Measurements from ENCODE around the gene SCP2.

The SCP2 gene

GRCh38 chr1:53083636-53084588 lies 156.8 kb downstream of the SCP2 start:
- no peak for ATAC-seq
- TF ChIP-seq, protein P1, sequence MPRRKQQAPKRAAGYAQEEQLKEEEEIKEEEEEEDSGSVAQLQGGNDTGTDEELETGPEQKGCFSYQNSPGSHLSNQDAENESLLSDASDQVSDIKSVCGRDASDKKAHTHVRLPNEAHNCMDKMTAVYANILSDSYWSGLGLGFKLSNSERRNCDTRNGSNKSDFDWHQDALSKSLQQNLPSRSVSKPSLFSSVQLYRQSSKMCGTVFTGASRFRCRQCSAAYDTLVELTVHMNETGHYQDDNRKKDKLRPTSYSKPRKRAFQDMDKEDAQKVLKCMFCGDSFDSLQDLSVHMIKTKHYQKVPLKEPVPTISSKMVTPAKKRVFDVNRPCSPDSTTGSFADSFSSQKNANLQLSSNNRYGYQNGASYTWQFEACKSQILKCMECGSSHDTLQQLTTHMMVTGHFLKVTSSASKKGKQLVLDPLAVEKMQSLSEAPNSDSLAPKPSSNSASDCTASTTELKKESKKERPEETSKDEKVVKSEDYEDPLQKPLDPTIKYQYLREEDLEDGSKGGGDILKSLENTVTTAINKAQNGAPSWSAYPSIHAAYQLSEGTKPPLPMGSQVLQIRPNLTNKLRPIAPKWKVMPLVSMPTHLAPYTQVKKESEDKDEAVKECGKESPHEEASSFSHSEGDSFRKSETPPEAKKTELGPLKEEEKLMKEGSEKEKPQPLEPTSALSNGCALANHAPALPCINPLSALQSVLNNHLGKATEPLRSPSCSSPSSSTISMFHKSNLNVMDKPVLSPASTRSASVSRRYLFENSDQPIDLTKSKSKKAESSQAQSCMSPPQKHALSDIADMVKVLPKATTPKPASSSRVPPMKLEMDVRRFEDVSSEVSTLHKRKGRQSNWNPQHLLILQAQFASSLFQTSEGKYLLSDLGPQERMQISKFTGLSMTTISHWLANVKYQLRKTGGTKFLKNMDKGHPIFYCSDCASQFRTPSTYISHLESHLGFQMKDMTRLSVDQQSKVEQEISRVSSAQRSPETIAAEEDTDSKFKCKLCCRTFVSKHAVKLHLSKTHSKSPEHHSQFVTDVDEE (CRISPR knock-in tag; IDR thresholded peaks at IDR 0.05) = no peak
- no peak for TF ChIP-seq ZC3H10 (CRISPR knock-in tag; IDR thresholded peaks at IDR 0.05)
- no peak for TF ChIP-seq PPARA (CRISPR knock-in tag; IDR thresholded peaks at IDR 0.05; ENCODE audit: borderline replicate concordance)
- TF ChIP-seq RARB (CRISPR knock-in tag; IDR thresholded peaks at IDR 0.05) = no peak
- no peak for TF ChIP-seq ZFP30 (CRISPR knock-in tag; IDR thresholded peaks at IDR 0.05)
- no peak for TF ChIP-seq ZNF565 (CRISPR knock-in tag; conservative IDR thresholded peaks at IDR 0.05; ENCODE audit: low read depth)
- TF ChIP-seq CSDC2 (CRISPR knock-in tag; IDR thresholded peaks at IDR 0.05) = no peak
- no peak for TF ChIP-seq CREB5 (CRISPR knock-in tag; IDR thresholded peaks at IDR 0.05; ENCODE audit: low read depth)
- TF ChIP-seq ZNF70 (CRISPR knock-in tag; IDR thresholded peaks at IDR 0.05) = no peak
- TF ChIP-seq, protein P2, sequence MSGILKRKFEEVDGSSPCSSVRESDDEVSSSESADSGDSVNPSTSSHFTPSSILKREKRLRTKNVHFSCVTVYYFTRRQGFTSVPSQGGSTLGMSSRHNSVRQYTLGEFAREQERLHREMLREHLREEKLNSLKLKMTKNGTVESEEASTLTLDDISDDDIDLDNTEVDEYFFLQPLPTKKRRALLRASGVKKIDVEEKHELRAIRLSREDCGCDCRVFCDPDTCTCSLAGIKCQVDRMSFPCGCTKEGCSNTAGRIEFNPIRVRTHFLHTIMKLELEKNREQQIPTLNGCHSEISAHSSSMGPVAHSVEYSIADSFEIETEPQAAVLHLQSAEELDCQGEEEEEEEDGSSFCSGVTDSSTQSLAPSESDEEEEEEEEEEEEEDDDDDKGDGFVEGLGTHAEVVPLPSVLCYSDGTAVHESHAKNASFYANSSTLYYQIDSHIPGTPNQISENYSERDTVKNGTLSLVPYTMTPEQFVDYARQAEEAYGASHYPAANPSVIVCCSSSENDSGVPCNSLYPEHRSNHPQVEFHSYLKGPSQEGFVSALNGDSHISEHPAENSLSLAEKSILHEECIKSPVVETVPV (CRISPR knock-in tag; IDR thresholded peaks at IDR 0.05) = no peak
- no peak for TF ChIP-seq ESRRG (CRISPR knock-in tag; IDR thresholded peaks at IDR 0.05)

DNA sequence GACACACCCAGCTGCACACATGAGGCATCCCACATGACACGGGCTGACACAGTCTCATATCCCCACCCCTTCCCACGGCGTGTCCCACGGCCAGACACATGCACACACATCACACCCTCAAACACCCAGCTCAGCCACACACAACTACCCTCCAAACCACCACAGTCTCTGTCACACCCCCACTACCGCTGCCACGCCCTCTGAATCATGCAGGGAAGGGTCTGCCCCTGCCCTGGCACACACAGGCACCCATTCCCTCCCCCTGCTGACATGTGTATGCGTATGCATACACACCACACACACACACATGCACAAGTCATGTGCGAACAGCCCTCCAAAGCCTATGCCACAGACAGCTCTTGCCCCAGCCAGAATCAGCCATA lies 157.5 kb downstream of the SCP2 start:
- no peak for ATAC-seq

GRCh38 chr1:53085405-53085804 lies 158.3 kb downstream of the SCP2 start:
- no peak for ATAC-seq
- TF ChIP-seq TCF4 (CRISPR knock-in tag; IDR thresholded peaks at IDR 0.05; ENCODE audit: borderline replicate concordance) = no peak
- no peak for TF ChIP-seq SNAI2 (CRISPR knock-in tag; IDR thresholded peaks at IDR 0.05)
- TF ChIP-seq ESRRG (CRISPR knock-in tag; IDR thresholded peaks at IDR 0.05) = no peak
- TF ChIP-seq CREB5 (CRISPR knock-in tag; IDR thresholded peaks at IDR 0.05; ENCODE audit: low read depth) = no peak
- TF ChIP-seq ZNF565 (CRISPR knock-in tag; conservative IDR thresholded peaks at IDR 0.05; ENCODE audit: low read depth) = no peak
- no peak for TF ChIP-seq PPARA (CRISPR knock-in tag; IDR thresholded peaks at IDR 0.05; ENCODE audit: borderline replicate concordance)
- no peak for TF ChIP-seq ZFP3 (CRISPR knock-in tag; IDR thresholded peaks at IDR 0.05)
- TF ChIP-seq, protein P1 (CRISPR knock-in tag; IDR thresholded peaks at IDR 0.05) = no peak
- no peak for TF ChIP-seq CSDC2 (CRISPR knock-in tag; IDR thresholded peaks at IDR 0.05)
- TF ChIP-seq ISL1 (CRISPR knock-in tag; IDR thresholded peaks at IDR 0.05) = no peak
- TF ChIP-seq ZNF70 (CRISPR knock-in tag; IDR thresholded peaks at IDR 0.05) = no peak
- TF ChIP-seq ZNF8 (CRISPR knock-in tag; IDR thresholded peaks at IDR 0.05) = no peak
- TF ChIP-seq OSR1 (CRISPR knock-in tag; IDR thresholded peaks at IDR 0.05) = no peak
- TF ChIP-seq, protein P3, sequence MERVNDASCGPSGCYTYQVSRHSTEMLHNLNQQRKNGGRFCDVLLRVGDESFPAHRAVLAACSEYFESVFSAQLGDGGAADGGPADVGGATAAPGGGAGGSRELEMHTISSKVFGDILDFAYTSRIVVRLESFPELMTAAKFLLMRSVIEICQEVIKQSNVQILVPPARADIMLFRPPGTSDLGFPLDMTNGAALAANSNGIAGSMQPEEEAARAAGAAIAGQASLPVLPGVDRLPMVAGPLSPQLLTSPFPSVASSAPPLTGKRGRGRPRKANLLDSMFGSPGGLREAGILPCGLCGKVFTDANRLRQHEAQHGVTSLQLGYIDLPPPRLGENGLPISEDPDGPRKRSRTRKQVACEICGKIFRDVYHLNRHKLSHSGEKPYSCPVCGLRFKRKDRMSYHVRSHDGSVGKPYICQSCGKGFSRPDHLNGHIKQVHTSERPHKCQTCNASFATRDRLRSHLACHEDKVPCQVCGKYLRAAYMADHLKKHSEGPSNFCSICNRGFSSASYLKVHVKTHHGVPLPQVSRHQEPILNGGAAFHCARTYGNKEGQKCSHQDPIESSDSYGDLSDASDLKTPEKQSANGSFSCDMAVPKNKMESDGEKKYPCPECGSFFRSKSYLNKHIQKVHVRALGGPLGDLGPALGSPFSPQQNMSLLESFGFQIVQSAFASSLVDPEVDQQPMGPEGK (CRISPR knock-in tag; IDR thresholded peaks at IDR 0.05; ENCODE audit: borderline replicate concordance) = no peak
- TF ChIP-seq ZC3H10 (CRISPR knock-in tag; IDR thresholded peaks at IDR 0.05) = no peak
- TF ChIP-seq ZFP30 (CRISPR knock-in tag; IDR thresholded peaks at IDR 0.05) = no peak
- TF ChIP-seq RARB (CRISPR knock-in tag; IDR thresholded peaks at IDR 0.05) = no peak
- no peak for TF ChIP-seq BACH2 (CRISPR knock-in tag; IDR thresholded peaks at IDR 0.05; ENCODE audit: borderline replicate concordance)
- TF ChIP-seq GLIS3 (CRISPR knock-in tag; IDR thresholded peaks at IDR 0.05) = no peak

More for the DNA sequence above, 157.5 kb downstream of the SCP2 start:
- TF ChIP-seq CREB5 (CRISPR knock-in tag; IDR thresholded peaks at IDR 0.05; ENCODE audit: low read depth) = no peak
- TF ChIP-seq OSR1 (CRISPR knock-in tag; IDR thresholded peaks at IDR 0.05) = no peak
- TF ChIP-seq TOX (CRISPR knock-in tag; IDR thresholded peaks at IDR 0.05; ENCODE audit: borderline replicate concordance) = no peak

Data from SK-N-SH treated with all-trans-retinoic acid at 6 μM for 48 hours (cell line).